WI38 (cell line): ENCODE measurements around the gene CBY1.
"Not testable (repeated sequence)": the region's sequence is repeated elsewhere in the genome, so short reads cannot be mapped to it uniquely, and the experiment has no call there.

ENCODE experiments used
- H3K4me3 ChIP-seq: 2 replicates; pipeline ENCODE4 v1.5.1; 2011; ENCODE audit warnings: low read depth, mild to moderate bottlenecking, control low read depth, low read length
- TF ChIP-seq, protein P1 (sequence below): IDR thresholded peaks from 2 replicates; pipeline ENCODE4 v1.5.1; 2012; ENCODE audit warnings: low read depth, mild to moderate bottlenecking, control low read depth, low read length

CBY1 gene

DNA sequence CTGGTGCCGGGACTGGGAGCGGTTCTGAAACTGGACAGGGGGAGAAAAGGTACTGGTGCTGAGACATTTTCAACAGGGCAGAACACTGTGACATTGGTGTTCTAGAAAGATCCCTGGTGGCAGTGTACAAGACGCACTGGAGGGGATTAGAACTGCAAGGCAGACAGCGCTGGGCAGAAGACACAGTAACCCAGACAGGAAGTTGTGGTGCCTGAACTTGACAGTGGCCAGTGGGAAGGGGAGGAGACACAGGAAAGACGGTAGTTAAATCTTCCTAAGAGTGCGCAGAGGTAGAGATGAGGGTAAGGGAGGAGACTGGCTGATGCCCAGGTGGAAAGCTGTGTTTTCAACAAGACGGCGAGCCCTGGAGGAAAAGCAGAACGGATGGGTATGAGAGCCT lies 24.7 kb upstream of the CBY1 start:
- H3K4me3 ChIP-seq: no peak overlapping the region
- TF ChIP-seq, protein P1, sequence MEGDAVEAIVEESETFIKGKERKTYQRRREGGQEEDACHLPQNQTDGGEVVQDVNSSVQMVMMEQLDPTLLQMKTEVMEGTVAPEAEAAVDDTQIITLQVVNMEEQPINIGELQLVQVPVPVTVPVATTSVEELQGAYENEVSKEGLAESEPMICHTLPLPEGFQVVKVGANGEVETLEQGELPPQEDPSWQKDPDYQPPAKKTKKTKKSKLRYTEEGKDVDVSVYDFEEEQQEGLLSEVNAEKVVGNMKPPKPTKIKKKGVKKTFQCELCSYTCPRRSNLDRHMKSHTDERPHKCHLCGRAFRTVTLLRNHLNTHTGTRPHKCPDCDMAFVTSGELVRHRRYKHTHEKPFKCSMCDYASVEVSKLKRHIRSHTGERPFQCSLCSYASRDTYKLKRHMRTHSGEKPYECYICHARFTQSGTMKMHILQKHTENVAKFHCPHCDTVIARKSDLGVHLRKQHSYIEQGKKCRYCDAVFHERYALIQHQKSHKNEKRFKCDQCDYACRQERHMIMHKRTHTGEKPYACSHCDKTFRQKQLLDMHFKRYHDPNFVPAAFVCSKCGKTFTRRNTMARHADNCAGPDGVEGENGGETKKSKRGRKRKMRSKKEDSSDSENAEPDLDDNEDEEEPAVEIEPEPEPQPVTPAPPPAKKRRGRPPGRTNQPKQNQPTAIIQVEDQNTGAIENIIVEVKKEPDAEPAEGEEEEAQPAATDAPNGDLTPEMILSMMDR: no peak

DNA sequence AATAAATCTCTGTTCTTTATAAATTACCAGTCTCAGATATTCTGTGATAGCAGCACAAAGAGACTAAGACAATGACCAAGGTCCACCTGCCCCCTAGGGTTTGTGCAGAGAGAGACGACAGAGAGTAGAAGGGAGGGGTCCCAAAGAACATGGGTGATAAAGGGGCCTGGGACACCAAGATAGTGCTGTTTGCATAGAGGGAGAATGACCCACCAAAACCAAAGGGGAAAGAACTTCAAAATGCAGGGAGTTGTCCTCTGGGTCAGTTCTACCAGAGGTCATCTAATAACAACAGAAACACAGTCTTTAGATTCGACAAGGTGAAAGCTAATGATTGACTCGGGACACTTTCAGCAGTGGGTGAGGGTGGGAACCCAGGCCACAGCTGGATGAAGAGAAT lies 23.9 kb upstream of the CBY1 start:
- TF ChIP-seq, protein P1: no peak
- H3K4me3 ChIP-seq: no peak overlapping the region

DNA sequence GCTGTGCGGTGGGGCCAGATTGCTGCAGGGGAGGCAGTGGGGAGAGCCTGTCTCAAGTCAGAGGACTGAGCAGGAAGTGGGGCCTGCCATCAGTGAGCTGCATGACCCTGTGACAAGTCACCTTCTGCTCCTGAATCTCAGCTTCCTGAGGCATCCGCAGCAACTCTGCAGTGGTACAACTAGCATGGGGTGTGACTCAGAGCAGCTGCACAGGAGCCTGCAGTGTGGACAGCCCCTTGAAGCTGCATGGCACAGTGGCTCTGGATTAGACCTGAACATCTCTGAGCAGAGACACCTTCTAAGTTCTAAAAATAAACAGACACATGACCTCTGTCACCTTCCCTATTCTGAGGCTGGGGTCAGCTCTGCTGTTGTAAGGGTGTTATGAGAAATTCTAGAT lies 18.2 kb upstream of the CBY1 start:
- no peak overlapping the region for H3K4me3 ChIP-seq

DNA sequence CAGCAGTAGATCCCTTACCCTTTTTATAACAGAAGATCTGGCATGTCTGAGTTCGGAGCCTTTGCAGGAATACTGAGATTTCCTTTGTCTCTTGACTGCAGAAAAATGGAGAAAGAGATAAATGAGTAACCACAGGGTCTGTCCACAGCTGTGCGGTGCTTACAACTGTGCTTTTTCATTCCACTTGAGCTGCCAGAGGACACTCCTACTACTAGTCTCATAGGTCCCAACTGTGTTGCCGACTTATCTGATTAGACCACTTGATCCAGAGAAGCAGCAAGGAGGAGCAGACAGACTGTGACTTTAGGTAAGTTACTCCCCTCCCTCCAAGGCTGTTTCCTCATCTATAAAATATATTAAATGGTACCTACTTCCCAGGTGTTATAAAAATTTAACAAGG lies 17.7 kb upstream of the CBY1 start:
- TF ChIP-seq, protein P1: no peak
- H3K4me3 ChIP-seq: no peak overlapping the region

More for the DNA sequence above, 18.2 kb upstream of the CBY1 start:
- TF ChIP-seq, protein P1: no peak

DNA sequence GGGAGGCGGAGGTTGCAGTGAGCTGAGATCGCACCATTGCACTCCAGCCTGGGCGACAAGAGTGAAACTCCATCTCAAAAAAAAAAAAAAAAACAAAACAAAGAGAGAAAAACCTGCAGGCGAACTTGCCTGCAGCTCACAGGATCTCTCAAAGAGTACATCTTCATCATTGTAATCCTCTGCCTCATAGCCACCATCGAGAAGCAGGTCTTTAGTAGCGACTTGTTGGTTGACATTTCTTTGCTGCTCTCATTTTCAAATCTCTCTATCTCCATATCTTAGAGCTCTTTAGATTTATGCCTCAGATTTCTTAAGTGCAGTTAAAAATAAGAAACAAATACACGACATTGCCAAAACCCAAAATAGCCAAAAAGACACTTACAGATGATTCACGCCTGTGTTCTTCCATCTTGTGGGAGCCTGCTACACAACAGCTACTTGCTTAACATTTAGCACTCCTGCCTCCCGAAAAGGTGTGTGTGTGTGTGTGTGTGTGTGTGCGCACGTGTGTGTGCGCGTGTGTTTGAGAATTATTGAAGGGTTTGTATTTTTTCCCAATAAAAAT lies 14.9 kb upstream of the CBY1 start:
- TF ChIP-seq, protein P1: no peak
- H3K4me3 ChIP-seq: no peak overlapping the region

DNA sequence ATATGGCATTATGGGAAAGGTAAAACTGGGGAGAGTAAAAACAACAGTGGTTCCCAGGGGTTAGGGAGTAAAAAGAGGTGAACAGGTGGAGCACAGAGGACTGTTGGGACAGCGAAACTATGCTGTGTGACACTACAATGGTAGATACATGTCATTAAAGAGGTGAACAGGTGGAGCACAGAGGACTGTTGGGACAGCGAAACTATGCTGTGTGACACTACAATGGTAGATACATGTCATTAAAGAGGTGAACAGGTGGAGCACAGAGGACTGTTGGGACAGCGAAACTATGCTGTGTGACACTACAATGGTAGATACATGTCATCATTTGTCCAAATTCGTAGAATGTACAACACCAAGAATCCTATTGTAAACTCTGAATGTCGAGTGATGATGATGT lies 12.2 kb upstream of the CBY1 start:
- not testable (repeated sequence) for H3K4me3 ChIP-seq

DNA sequence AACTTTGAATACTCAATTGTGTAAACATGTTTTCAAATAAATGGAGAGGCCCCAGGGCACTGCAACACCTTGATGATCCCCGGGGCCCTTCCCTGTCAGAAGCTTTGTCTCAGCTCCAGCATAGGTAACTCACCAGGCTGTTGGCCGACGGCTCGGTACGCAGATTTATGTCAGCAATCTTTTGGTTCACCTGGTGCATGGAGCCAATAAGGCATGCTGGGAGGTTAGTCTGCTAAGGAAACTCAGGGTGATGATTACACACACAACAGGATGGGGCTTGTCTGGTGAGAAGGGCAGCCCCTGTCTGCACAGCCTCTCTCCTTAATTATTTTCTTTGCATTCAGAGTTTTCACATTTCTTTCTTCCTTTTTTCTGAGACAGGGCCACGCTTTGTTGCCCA lies 11.0 kb upstream of the CBY1 start:
- H3K4me3 ChIP-seq: no peak overlapping the region
- TF ChIP-seq, protein P1: no peak

DNA sequence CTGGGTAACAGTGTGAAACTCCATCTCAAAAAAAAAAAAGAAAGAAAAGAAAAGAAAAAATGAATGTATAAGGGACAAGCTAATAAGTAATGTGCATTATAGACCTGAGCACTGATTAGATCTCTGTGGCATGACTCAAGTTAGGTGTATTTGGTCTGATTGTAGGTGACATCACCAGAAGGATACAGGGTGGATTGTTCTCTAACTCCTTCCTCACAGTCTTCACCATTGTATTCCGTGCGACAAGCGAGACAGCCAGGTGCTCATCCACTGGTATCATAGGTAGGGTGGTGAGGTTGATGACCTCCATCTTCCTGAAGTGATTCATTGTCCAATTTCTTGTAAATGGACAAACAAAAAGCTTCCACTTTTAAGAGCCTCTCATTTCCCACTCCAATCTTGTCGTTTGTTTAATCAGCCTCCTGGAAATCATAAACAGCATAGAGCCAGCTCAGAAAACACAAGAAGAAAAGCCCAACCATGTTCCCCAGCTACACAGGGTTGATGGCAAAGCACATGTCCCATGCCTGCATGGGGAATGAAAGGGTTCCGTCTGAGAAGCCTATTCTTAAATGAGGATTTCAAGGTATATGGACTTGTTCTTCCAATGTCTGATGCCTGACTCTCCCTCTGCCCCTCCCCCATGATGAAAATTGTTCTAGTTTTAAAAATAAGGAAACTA lies 6.5 kb upstream of the CBY1 start:
- TF ChIP-seq, protein P1: no peak

More for the DNA sequence above, 6.5 kb upstream of the CBY1 start:
- H3K4me3 ChIP-seq: no peak overlapping the region
